HTERT RPE-1 (cell line): Measurements from ENCODE around the gene STX7.

ENCODE experiments used
- in situ Hi-C: fragments of 300-500 bp; cut with MboI; formaldehyde crosslinking; loops from 4 replicates; pipeline ENCODE4 v1.14.3; 2020; ENCODE audit warnings: low sequenced_read_pairs

Gene STX7

DNA sequence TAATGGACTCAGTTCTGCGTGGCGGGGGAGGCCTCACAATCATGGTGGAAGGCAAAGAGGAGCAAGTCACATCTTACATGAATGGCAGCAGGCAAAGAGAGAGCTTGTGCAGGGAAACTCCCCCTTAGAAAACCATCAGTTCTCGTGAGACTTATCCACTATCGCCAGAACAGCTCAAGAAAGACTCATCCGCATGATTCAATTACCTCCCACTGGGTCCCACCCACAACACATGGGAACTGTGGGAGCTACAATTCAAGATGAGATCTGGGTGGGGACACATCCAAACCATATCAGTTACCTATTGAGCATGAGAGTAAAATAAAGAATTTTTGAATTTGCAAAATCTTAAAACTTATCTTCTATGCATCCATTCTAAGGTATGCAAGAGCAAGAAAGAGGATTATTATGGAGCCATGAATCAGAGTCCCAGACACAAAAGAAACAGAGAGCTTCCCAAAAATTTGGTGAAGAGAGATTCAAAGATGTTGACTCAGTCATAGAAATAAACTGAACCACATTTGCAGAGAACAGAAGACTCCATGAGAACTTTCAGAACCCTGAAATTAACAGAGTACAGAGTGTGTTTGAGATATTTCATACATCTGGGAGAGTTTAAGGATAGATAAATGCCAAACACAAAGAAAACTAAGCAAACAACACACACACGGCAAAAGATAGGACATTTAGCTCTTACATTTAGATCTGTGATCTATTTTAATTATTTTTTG is 94.5 kb downstream of the STX7 start:
- in situ Hi-C loops, result no loop called here

DNA sequence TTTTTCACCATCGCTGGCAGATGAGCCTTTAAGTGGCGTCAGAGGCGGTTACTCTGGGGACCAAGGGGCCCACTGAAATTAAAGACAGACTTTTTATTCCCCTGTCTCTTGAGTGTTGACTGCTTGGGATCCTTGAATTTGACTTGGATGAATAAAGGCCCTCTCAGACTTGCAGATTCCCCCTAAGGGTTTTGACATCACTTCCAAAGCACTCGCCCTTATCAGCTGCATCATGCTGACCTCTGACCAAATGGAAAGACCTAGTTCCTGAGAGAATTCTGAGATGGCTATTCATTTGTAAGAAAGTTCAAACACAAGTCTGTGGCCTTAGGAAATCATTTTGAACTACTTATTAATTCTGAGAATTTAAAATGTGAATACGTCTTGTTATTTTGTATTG is 98.2 kb downstream of the STX7 start:
- in situ Hi-C loops, result no loop called here

DNA sequence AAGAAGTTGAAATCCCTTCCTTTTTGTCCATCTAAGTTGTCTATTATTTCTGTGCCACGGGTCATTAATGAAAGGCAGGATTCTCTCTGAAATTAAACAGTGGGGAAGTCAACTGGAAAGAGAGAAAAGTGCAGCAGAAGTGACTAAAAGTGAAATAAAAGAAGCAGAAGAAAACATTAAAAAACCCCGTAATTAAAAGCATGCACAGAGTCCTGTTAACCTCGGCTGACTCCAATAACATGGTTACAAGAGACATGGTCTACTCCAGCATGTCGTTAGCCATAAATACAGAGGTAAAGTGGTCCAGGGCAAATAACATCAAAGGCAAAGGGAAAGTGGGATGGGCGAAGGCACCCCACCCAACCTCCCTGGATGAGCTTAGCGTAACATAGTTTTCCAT is 98.6 kb downstream of the STX7 start:
- in situ Hi-C loops, result no loop called here

DNA sequence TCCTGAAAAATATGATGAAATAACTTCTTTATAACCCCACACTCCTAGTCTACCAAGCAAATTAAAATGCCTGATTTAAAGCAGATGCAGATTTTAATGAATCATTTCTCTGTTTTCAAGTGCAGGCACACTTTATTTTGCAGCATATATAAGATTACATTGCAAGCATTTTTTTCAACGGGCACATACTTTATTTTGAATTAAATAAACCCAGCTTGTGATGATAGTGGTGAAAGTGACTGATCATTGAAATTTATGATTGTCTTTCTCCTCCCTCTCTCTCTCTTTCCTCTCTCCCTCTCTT is 99.5 kb downstream of the STX7 start:
- in situ Hi-C loops, result no loop called here

DNA sequence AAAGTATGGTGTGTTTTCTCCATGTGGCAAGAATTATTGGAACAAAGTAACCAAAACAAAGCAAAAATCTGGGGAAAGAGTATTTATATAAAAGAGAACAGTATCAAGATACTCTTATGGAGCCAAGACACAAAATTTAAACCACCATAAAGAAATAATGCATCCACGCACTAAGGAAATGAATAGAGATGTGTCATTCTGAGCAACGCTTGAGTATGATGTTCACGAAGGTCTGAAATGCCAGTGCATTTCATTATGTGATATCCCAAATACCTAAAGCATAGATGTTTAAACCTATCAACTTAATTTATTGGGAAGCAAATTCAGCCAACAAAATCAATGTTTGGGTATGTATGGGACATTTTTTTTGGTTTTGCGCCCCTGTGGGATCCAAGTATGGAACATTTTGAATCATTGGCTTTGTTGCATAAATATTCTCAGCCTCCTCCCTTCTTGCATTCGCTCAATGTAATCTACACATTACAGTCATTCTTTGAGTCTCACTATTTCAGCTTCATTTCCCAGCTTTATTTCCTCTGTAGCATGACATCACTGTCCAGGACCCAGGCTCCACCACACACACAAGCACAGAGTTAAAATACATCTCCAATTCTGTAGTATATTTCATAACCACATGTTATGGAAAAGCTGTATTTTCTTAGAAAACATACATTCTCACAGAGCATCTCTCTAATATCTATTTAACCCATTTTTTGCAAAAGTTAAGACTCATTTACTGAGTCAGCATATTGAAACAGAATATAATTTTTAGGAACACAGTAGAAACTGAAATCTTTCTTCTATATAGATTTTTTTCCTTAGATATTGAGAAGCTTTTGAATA is 100.0 kb downstream of the STX7 start:
- in situ Hi-C loops, result no loop called here

DNA sequence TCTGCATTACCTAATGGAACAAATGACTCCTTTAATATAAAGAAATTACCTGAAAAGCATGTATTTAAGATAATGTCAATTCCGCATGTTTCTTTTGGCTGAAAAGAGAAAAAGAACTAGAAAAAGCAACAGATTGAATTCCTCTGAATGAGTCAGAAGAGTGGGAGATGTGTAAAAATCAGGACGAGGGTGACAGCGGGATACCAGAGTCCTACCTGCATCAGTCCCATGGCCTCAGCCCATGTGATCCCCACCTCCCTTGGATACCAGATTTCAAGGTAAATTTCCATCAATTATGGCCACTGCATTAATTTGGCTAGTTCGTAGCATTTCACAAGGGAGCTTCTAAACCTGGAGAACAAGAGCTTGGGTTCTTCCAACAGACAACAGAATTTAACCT is 101.6 kb downstream of the STX7 start:
- in situ Hi-C loops, result no loop called here

GRCh38 chr6:132410830-132411229 is 102.1 kb downstream of the STX7 start:
- in situ Hi-C loops, result no loop called here

- in situ Hi-C loops, result no loop called here
Measured at GRCh38 chr6:132405143-132405915, 107.6 kb downstream of the STX7 start.

DNA sequence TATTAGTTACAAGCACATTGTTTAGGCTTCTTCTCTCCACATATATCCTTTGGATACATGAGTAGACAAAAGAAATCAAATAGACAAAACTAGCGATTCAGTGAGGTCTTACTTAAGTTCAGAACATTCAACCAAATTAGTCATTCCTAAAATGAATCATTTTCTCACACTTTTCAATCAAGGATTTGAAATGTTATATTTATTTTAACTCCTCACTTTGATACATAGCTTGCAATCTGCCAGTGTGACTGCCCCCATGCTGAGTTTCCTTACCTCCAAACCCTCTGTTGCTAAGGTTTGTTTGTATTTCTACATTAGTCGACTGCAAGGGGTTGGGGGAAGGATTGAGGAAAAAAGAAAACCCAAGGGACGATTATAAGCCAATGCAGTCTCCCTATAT is 108.2 kb downstream of the STX7 start:
- in situ Hi-C loops, result no loop called here

DNA sequence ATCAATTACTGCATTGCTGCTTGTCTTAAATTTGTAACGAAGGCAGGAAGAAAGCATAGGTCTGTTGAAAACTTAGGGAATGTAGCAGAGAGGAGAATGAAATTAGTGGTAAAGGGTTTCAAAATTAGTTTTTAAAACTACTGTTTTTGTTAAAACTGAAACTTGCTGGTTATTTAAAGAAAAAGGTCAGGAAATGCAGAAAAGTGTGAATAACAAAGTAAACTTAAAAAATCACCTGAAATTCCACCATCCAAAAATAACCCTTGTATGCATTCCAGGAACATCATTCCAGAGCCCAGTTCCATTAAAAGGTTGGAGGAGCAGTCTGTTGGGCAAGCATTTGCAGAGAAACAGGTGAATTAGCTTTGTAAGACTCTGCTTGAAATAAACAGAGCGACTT is 108.6 kb downstream of the STX7 start:
- in situ Hi-C loops, result no loop called here

DNA sequence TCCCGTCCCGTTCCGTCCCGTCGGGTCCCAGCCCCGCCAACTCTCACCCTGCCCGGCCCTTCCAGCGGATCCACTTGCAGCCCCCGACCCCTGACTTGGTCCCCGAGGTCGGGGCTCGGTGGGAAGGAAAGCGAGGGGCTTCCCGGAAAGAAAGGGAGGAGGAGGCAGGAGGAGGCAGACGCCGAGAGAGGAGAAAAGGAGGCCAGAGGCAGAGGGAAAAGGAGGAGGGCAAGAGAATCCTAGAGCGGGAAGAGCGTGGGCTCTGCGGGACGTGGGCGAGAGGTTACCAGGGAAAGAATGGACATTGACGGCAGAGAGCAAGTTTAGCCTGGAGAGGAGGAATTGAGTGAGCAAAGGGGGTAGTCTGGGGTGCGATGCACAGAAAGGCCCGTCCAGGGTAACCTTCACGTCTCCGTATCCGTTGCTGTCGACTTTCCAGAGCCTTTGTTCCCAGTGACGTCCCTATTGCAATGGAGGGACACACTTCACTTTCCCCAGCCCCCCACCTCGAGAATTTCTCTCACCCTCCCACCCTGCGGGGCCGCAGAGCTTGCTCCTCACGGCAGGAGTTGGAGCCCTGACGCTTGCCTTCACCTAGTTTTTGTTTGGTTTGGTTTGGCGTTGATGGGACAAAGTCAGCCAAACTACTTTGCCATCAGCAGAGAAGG is 111.2 kb downstream of the STX7 start:
- in situ Hi-C loops, result no loop called here

GRCh38 chr6:132400883-132401617 is 111.9 kb downstream of the STX7 start, which contains the start of gene MOXD1:
TSS of gene MOXD1 (minus strand) at chr6:132401475. CDS start at chr6:132401426, 49 bp downstream.
- in situ Hi-C loops, result no loop called here

GRCh38 chr6:132400555-132400882 is 112.4 kb downstream of the STX7 start:
- in situ Hi-C loops, result no loop called here

DNA sequence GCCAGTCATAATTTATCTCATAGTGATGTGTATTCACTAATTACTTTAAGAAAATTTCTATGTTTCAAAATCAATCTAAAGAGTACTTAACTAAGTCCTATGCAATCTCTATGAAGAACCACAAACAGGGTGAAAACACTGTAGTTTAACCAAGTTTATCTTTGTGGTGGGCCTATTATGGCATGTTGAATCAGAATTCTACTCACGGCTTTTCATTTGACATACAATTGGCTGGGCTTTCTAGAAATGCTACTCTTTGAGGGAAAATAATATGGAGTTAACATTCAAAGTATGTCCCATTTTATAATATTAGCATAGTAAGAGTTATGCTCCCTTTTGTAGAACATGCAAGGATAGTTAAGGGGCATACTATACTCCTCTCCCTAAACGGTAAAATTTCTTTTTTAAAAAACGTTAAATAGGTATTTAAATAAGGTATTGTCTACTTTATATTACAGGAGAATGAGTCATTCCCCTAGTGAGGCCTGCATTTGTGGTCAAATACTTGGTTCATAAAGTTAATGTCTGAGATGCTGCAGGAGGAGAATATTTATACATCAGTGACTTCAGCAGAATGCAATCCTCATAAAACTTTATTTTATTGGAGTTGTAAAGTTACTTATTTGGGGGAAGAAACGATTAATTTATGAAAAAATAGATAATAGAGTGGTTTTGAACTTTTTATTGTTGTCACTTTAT is 113.4 kb downstream of the STX7 start:
- in situ Hi-C loops, result no loop called here
